CD4-positive, CD25-positive, alpha-beta regulatory T cell (primary cell): ENCODE results near the gene SYNE4. TPM values are rescaled to one million over a fixed set of nuclear protein-coding genes. Genes with fewer than 3 reads are reported as not detected.

Experiments used
- ATAC-seq, 2 donors: fragments of 150-1000 bp; cut with Tn5 transposase; one replicate each; pipeline ENCODE4 v1.10.0; 2021; ENCODE audit warnings: low read depth in 2 of 2, moderate number of reproducible peaks in 2 of 2, moderate library complexity in 1 of 2
- DNase-seq, 3 donors: peaks; one replicate each; pipeline versions ENCODE4 v3.0.0 to v3.0.0-alpha.2; 2012 to 2022; ENCODE audit warnings: mixed read lengths in 1 of 3
- H3K27ac ChIP-seq: one replicate; pipeline ENCODE4 v1.7.0; 2013; ENCODE audit warnings: mild to moderate bottlenecking, low read length; ENCODE audit not compliant: insufficient read depth, poor library complexity, severe bottlenecking
- H3K27me3 ChIP-seq: one replicate; pipeline ENCODE4 v1.7.0; 2013; ENCODE audit warnings: low read length; ENCODE audit not compliant: control insufficient read depth, insufficient read depth
- H3K36me3 ChIP-seq: one replicate; pipeline ENCODE4 v1.7.0; 2013; ENCODE audit warnings: mild to moderate bottlenecking, low read length, moderate library complexity; ENCODE audit not compliant: control insufficient read depth, insufficient read depth
- H3K4me1 ChIP-seq: 2 replicates; pipeline ENCODE4 v1.7.0; 2013; ENCODE audit warnings: mild to moderate bottlenecking, low read length; ENCODE audit not compliant: insufficient read depth, control insufficient read depth, poor library complexity, severe bottlenecking
- H3K4me3 ChIP-seq: one replicate; pipeline ENCODE4 v1.7.0; 2013; ENCODE audit warnings: low read depth, mild to moderate bottlenecking, low read length, moderate library complexity
- H3K9me3 ChIP-seq, 2 experiments: 1 replicate in 1 of 2; 2 replicates in 1 of 2; pipeline ENCODE4 v1.7.0; 2013; ENCODE audit warnings: low read length in 2 of 2, mild to moderate bottlenecking in 1 of 2, moderate library complexity in 1 of 2; ENCODE audit not compliant: control insufficient read depth in 2 of 2
- H3K27ac Mint-ChIP-seq, 3 donors: one replicate each; pipeline ENCODE4 v1.8.0; 2020 to 2022; ENCODE audit warnings: mild to moderate bottlenecking in 3 of 3, mixed read lengths in 3 of 3, moderate library complexity in 2 of 3
- H3K27me3 Mint-ChIP-seq: one replicate; pipeline ENCODE4 v1.8.0; 2022; ENCODE audit warnings: mild to moderate bottlenecking, mixed read lengths
- H3K36me3 Mint-ChIP-seq: one replicate; pipeline ENCODE4 v1.8.0; 2020; ENCODE audit warnings: mixed read lengths
- H3K4me1 Mint-ChIP-seq, 4 donors: one replicate each; pipeline ENCODE4 v1.8.0; 2020 to 2022; ENCODE audit warnings: mixed read lengths in 4 of 4, mild to moderate bottlenecking in 1 of 4
- H3K4me3 Mint-ChIP-seq, 4 donors: one replicate each; pipeline ENCODE4 v1.8.0; 2020 to 2022; ENCODE audit warnings: mild to moderate bottlenecking in 4 of 4, mixed read lengths in 4 of 4, moderate library complexity in 3 of 4
- H3K9me3 Mint-ChIP-seq, 7 donors: one replicate each; pipeline ENCODE4 v1.8.0; 2020 to 2022; ENCODE audit warnings: mixed read lengths in 7 of 7, mild to moderate bottlenecking in 3 of 7, moderate library complexity in 2 of 7
- polyA plus RNA-seq, 4 donors: library from polyadenylated mRNA; unstranded; fragments of 300-500 nt; fragmentation: Illumina TruSeq; gene quantifications; one replicate each; pipeline ENCODE4 v1.2.3, GENCODE V29; 2021
- total RNA-seq: library from RNA; stranded (reverse); gene quantifications from one replicate; pipeline ENCODE4 v1.2.3, GENCODE V29; 2022

SYNE4 gene
- total and polyA plus RNA-seq, 5 donors from 2014 or later = 0.40 to 1.5 TPM; not detected in 3

DNA sequence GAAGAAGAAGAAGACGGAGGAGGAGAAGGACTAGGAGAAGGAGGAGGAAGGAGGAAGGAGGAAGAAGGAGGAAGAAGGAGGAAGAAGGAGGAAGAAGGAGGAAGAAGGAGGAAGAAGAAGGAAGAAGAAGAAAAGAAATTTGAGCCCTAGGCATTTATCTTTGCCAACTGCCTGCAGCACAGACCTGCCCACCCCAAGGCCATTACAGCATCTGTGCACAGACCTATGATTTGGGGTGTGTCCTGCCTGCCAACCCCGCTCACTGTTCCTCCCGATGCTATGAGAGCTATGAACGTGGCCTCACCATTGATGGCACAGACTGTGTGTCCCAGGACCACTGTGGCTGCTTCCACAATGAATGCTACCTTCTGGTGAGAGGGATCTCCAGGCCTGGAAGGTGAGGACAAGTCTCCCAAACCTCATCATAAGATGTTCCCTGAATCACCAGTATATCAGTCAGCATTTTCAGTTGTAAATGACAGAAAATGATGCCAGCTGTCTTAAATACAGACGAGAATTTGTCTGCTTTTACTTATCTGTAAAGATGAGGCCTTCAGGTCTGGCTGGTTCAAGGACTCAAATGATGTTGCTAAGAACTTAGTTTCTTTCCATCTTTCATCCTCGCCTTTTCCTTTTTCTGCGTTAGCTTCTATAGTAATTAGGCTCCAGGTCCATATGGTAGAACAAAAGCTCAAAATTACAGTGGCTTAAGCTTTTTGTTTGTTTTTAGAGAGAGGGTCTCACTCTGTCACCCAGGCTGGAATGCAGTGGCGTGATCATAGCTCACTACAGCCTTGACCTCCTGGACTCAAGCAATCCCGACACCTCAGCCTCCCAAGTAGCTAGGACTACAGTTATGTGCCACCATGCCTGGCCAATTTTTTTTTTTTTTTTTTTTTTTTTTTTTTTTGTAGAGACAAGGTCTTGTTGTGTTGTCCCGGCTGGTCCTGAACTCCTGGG is 17.6 kb downstream of the SYNE4 start:
- ATAC-seq (no peak), DNase-seq (no peak)
- H3K27me3 Mint-ChIP-seq = peaks cover 26% of the 10 kb centered on the region
- Histone ChIP-seq H3K36me3 (no peaks in the 10 kb centered on the region), H3K4me1 (peaks cover 21% of the 10 kb centered on the region), H3K4me3 (no peak overlapping the region), H3K9me3 (no peaks in the 10 kb centered on the region), H3K27me3 (peaks cover 3% of the 10 kb centered on the region), H3K27ac (no peak overlapping the region)
- H3K27ac Mint-ChIP-seq = no peak overlapping the region
- peaks cover 0 to 2% (median 0%) of the 10 kb centered on the region in 7 donors for H3K9me3 Mint-ChIP-seq
- no peaks in the 10 kb centered on the region for H3K36me3 Mint-ChIP-seq
- H3K4me3 Mint-ChIP-seq = peak overlapping the region in 1 of 4 donors; percentile 77
- H3K4me1 Mint-ChIP-seq = peaks cover 0 to 23% (median 7%) of the 10 kb centered on the region in 4 donors

DNA sequence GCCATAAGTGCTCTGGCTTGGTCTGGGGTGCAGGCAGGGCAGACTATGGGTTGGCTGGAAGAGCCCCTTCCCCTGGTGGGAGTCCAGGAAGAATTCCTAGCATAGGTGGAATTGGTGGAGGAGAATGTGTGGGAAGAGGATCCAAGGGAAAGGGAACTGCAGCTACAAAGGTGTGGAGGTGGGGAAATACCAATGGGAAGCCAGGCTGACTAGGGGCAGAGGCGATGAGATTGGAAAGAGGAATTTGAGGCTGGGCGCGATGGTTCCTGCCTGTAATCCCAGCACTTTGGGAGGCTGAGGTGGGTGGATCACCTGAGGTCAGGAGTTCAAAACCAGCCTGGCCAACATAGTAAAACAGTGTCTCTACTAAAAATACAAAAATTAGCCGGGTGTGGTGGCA is 18.5 kb downstream of the SYNE4 start:
- DNase-seq = no peak
- peak overlapping the region in 1 of 3 donors; percentile 38 for H3K27ac Mint-ChIP-seq
- ATAC-seq = no peak
- H3K4me3 Mint-ChIP-seq = peak overlapping the region in 2 of 4 donors; percentile 38 to 79
- H3K36me3 ChIP-seq = no peaks in the 10 kb centered on the region
- H3K4me3 ChIP-seq = no peak overlapping the region
- no peaks in the 10 kb centered on the region for H3K36me3 Mint-ChIP-seq
- H3K27me3 ChIP-seq = peaks cover 11% of the 10 kb centered on the region
- H3K9me3 ChIP-seq = no peaks in the 10 kb centered on the region
- peaks cover 0 to 22% (median 2%) of the 10 kb centered on the region in 4 donors for H3K4me1 Mint-ChIP-seq
- H3K27ac ChIP-seq = no peak overlapping the region
- H3K27me3 Mint-ChIP-seq = peaks cover 34% of the 10 kb centered on the region
- H3K4me1 ChIP-seq = peaks cover 14% of the 10 kb centered on the region
- H3K9me3 Mint-ChIP-seq = peaks cover 0 to 3% (median 0%) of the 10 kb centered on the region in 7 donors

DNA sequence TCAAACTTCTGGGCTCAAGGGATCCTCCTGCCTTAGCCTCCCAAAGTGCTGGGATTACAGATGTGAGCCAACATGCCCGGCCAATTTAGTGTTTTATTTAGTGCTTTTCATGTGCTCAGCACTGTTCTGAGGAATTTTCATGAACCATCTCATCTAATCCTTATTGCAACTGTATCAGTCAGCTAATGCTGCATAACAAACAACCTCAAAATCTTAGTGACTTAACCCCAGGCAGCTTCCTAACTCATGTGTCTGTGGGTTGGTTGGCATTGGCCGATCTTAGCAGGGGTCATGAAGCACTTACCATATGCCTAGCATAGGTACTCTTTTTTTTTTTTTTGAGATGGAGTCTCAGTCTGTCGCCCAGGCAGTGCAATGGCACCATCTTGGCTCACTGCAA is 19.8 kb downstream of the SYNE4 start:
- Histone ChIP-seq H3K27ac (no peak overlapping the region), H3K4me1 (peaks cover 7% of the 10 kb centered on the region), H3K27me3 (peaks cover 14% of the 10 kb centered on the region), H3K4me3 (no peak overlapping the region), H3K9me3 (no peaks in the 10 kb centered on the region), H3K36me3 (no peaks in the 10 kb centered on the region)
- ATAC-seq = no peak
- DNase-seq = no peak
- Mint-ChIP-seq H3K9me3 (peaks cover 0 to 3% (median 0%) of the 10 kb centered on the region in 7 donors), H3K27ac (no peak overlapping the region), H3K36me3 (no peaks in the 10 kb centered on the region), H3K27me3 (peaks cover 46% of the 10 kb centered on the region), H3K4me3 (peak overlapping the region in 1 of 4 donors; percentile 6), H3K4me1 (peaks cover 0 to 14% (median 0%) of the 10 kb centered on the region in 4 donors)

DNA sequence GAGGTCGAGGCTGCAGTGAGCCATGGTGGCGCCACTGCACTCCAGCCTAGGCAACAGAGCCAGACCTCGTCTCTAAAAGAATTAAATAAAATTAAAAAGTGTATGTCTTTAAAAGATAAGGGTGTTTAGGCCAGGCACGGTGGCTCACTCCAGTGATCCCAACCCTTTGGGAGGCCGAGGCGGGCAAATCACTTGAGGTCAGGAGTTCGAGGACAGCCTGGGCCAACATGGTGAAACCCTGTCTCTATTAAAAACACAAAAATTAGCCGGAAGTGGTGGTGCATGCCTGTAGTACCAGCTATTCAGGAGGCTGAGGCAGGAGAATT is 21.1 kb downstream of the SYNE4 start:
- Histone ChIP-seq H3K4me3 (no peak overlapping the region), H3K36me3 (no peaks in the 10 kb centered on the region), H3K4me1 (peaks cover 7% of the 10 kb centered on the region), H3K27ac (no peak overlapping the region), H3K27me3 (peaks cover 14% of the 10 kb centered on the region), H3K9me3 (no peaks in the 10 kb centered on the region)
- no peaks in the 10 kb centered on the region for H3K36me3 Mint-ChIP-seq
- peaks cover 51% of the 10 kb centered on the region for H3K27me3 Mint-ChIP-seq
- DNase-seq (no peak), ATAC-seq (no peak)
- H3K27ac Mint-ChIP-seq = no peak overlapping the region
- H3K9me3 Mint-ChIP-seq = peaks cover 0 to 3% (median 0%) of the 10 kb centered on the region in 7 donors
- H3K4me3 Mint-ChIP-seq = peak overlapping the region in 3 of 4 donors; percentile 44 to 64 (median 59)
- peaks cover 0 to 14% (median 0%) of the 10 kb centered on the region in 4 donors for H3K4me1 Mint-ChIP-seq

DNA sequence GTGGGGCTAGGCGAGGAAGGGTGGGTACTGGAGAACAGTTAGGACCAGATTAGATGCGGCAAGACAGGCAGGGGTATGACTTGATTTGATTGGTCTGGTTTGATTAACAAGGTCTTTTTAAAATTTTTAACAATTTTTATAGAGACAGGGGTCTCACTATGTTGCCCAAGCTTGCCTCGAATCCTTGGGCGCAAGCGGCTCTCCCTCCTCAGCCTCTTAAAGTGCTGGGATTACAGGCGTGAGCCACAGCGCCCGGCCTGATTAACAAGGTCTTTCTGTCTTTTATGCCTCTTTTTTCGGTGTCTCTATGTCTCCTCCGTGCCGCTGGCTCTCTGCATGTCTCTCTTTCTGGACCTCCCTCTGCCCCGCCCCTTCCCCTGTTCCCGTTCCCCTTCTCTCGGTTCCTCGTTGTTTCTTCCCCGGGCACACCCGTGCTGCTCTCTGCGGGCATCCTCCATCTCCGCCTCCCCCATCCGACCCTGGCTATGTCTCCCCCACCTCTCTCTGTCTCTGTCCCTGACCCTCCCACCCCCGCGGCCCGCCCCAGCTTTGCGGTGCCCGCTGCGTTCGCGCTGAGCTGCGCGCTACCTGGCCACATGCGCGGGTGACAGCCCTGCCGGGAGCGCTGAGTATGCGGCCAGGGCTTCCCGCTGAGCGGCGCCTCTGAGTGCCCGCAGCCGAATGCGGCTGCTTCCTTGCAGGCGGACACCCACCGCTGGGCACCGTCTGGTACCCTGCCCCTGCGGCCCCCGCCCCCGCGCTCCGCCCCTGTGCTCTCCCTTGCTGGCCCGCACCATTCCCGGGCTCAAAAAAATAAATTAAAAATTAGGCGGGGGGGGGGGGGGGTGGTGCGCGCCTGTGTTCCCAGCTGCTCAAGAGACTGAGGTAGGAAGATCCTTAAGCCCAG is 21.7 kb downstream of the SYNE4 start:
- ATAC-seq = peak in 1 of 2 donors; percentile 41
- H3K4me3 ChIP-seq = no peak overlapping the region
- H3K36me3 ChIP-seq = no peaks in the 10 kb centered on the region
- no peak overlapping the region for H3K27ac ChIP-seq
- peaks cover 51% of the 10 kb centered on the region for H3K27me3 Mint-ChIP-seq
- no peaks in the 10 kb centered on the region for H3K9me3 ChIP-seq
- peaks cover 14% of the 10 kb centered on the region for H3K27me3 ChIP-seq
- H3K9me3 Mint-ChIP-seq = peaks cover 0 to 3% (median 0%) of the 10 kb centered on the region in 7 donors
- no peak overlapping the region for H3K27ac Mint-ChIP-seq
- peaks cover 7% of the 10 kb centered on the region for H3K4me1 ChIP-seq
- no peaks in the 10 kb centered on the region for H3K36me3 Mint-ChIP-seq
- peaks cover 0 to 14% (median 0%) of the 10 kb centered on the region in 4 donors for H3K4me1 Mint-ChIP-seq
- peak overlapping the region in 3 of 4 donors; percentile 62 to 82 (median 70) for H3K4me3 Mint-ChIP-seq
- DNase-seq = no peak

DNA sequence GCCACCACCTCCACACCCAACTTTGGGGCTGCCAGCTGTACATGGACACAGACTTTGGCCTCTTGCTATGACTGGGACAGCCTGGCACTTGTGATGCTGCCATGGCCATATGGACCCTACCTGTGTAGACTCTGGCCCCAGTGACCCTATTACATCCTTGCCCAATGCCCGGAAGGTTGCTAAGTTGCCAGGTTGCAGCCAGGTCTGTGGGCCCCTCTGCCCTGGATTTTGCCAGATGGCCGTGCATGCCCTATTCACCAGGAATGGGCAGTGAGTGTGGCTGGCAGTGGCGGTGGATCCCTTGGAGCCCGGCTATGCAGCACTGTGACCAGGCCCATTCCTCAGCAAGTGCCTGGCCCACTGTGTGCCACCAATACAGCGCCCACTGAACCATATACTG is 22.5 kb downstream of the SYNE4 start:
- H3K27ac Mint-ChIP-seq = no peak overlapping the region
- Histone ChIP-seq H3K36me3 (no peaks in the 10 kb centered on the region), H3K27ac (no peak overlapping the region), H3K4me1 (peaks cover 7% of the 10 kb centered on the region), H3K27me3 (peaks cover 14% of the 10 kb centered on the region), H3K4me3 (no peak overlapping the region), H3K9me3 (no peaks in the 10 kb centered on the region)
- peaks cover 0 to 14% (median 0%) of the 10 kb centered on the region in 4 donors for H3K4me1 Mint-ChIP-seq
- DNase-seq (no peak), ATAC-seq (no peak)
- H3K9me3 Mint-ChIP-seq = peaks cover 0 to 3% (median 0%) of the 10 kb centered on the region in 7 donors
- no peaks in the 10 kb centered on the region for H3K36me3 Mint-ChIP-seq
- H3K4me3 Mint-ChIP-seq = peak overlapping the region in 1 of 4 donors; percentile 82
- peaks cover 56% of the 10 kb centered on the region for H3K27me3 Mint-ChIP-seq

DNA sequence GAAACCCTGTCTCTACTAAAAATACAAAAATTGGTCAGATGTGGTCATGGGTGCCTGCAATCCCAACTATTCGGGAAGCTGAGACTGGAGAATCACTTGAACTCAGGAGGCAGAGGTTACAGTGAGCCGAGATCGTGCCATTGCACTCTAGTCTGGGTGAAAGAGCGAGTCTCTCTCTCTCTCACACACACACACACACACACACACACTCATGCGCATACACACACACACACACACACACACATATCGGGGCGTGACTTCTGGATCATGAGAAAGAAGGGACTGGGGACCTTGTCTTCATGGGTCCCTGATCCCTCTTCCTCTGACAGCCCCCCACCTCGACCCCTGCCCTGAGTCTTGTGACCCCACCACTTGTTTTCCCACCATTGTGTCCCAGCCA is 25.4 kb downstream of the SYNE4 start:
- Histone ChIP-seq H3K27me3 (peaks cover 14% of the 10 kb centered on the region), H3K36me3 (no peaks in the 10 kb centered on the region), H3K4me3 (no peak overlapping the region), H3K27ac (no peak overlapping the region), H3K9me3 (no peaks in the 10 kb centered on the region), H3K4me1 (peaks cover 7% of the 10 kb centered on the region)
- ATAC-seq (no peak), DNase-seq (no peak)
- Mint-ChIP-seq H3K4me3 (no peak overlapping the region), H3K4me1 (peaks cover 0 to 14% (median 0%) of the 10 kb centered on the region in 4 donors), H3K9me3 (peaks cover 0 to 3% (median 0%) of the 10 kb centered on the region in 7 donors), H3K27ac (no peak overlapping the region), H3K27me3 (peaks cover 56% of the 10 kb centered on the region), H3K36me3 (no peaks in the 10 kb centered on the region)
